NCI-H345 treated with DMSO at 0.1 percent for 48 hours (cell line): ENCODE results near the gene TSEN34.
"Not testable (repeated sequence)": the region's sequence is repeated elsewhere in the genome, so short reads cannot be mapped to it uniquely, and the experiment has no call there.

Experiments
- DNase-seq: peaks from one replicate; lab custom pipeline; 2025; ENCODE audit not compliant: unreplicated experiment; lab: John Stamatoyannopoulos, UW

The TSEN34 gene

GRCh38 chr19:54207983-54208783 is 17.1 kb downstream of the TSEN34 start:
- no peak for DNase-seq

- DNase-seq: no peak
Observed at GRCh38 chr19:54208784-54209057, 17.6 kb downstream of the TSEN34 start.

GRCh38 chr19:54209058-54209810 is 18.1 kb downstream of the TSEN34 start:
- DNase-seq: no peak

- DNase-seq: peak; percentile 26
Observed at GRCh38 chr19:54209811-54210494, 18.8 kb downstream of the TSEN34 start.

GRCh38 chr19:54211235-54211634 is 20.1 kb downstream of the TSEN34 start:
- DNase-seq: no peak

- DNase-seq: not testable (repeated sequence)
Observed at GRCh38 chr19:54214217-54214616, 23.1 kb downstream of the TSEN34 start.

- not testable (repeated sequence) for DNase-seq
Observed at GRCh38 chr19:54214734-54215133, 23.6 kb downstream of the TSEN34 start.

GRCh38 chr19:54216869-54217268 is 25.8 kb downstream of the TSEN34 start:
- no peak for DNase-seq

GRCh38 chr19:54217517-54218247 is 26.6 kb downstream of the TSEN34 start:
- DNase-seq: not testable (repeated sequence)

GRCh38 chr19:54218259-54218658 is 27.2 kb downstream of the TSEN34 start:
- DNase-seq: no peak

- no peak for DNase-seq
Observed at GRCh38 chr19:54218960-54219661, 28.0 kb downstream of the TSEN34 start.

- DNase-seq: not testable (repeated sequence)
Observed at GRCh38 chr19:54219702-54220101, 28.6 kb downstream of the TSEN34 start.

- DNase-seq: not testable (repeated sequence)
Observed at GRCh38 chr19:54221947-54222346, 30.8 kb downstream of the TSEN34 start.

GRCh38 chr19:54222474-54223276 is 31.6 kb downstream of the TSEN34 start, which contains the start of gene LILRB3:
TSS of gene LILRB3 (minus strand) at chr19:54223007. CDS start at chr19:54222976, 31 bp downstream.
- not testable (repeated sequence) for DNase-seq

GRCh38 chr19:54223277-54223936 is 32.3 kb downstream of the TSEN34 start:
- not testable (repeated sequence) for DNase-seq

- not testable (repeated sequence) for DNase-seq
Observed at GRCh38 chr19:54223937-54224281, 32.8 kb downstream of the TSEN34 start.

GRCh38 chr19:54224619-54225018 is 33.5 kb downstream of the TSEN34 start:
- not testable (repeated sequence) for DNase-seq

- no peak for DNase-seq
Observed at GRCh38 chr19:54229146-54229545, 38.0 kb downstream of the TSEN34 start.

- no peak for DNase-seq
Observed at GRCh38 chr19:54230031-54230430, 38.9 kb downstream of the TSEN34 start.
